Endothelial cell of umbilical vein (primary cell): ENCODE results near the gene ABCA3. TPM values are rescaled to one million over a fixed set of nuclear protein-coding genes. Genes with fewer than 3 reads are reported as not detected.
"Not testable (repeated sequence)": the region's sequence is repeated elsewhere in the genome, so short reads cannot be mapped to it uniquely, and the experiment has no call there.

Experiments used
- BruUV-seq: library from RNA; stranded (reverse); fragments of 400-500 nt; replicated peaks from 2 replicates; lab custom pipeline; 2021; lab: Mats Ljungman, UMichigan
- CTCF ChIA-PET: fragments of 300-600, 350-600 bp; sonication (Branson Sonifier 250); formaldehyde crosslinking; loops from one replicate; lab custom pipeline; 2021; ENCODE audit warnings: antibody characterized with exemption, inconsistent platforms; lab: Charles Lee
- POLR2A ChIA-PET: fragments of 300-600, 350-600 bp; sonication (Branson Sonifier 250); formaldehyde crosslinking; loops from one replicate; lab custom pipeline; 2021; ENCODE audit warnings: antibody characterized with exemption, inconsistent platforms; lab: Charles Lee
- DNase-seq: peaks from one replicate; pipeline ENCODE4 v3.0.0-alpha.2; 2011; ENCODE audit warnings: low read depth, low spot score
- FAIRE-seq: peaks from 2 replicates; lab custom pipeline; 2011; peaks lifted over from hg19 to GRCh38; lab: Jason Lieb, UNC
- H2AFZ ChIP-seq: 2 replicates; pipeline ENCODE4 v1.6.0; 2012; ENCODE audit warnings: low read depth, low read length, control low read depth, inconsistent platforms
- H3K27ac ChIP-seq: 2 replicates; pipeline ENCODE4 v1.5.1; 2011; ENCODE audit warnings: low read depth, mild to moderate bottlenecking, control low read depth, low read length, moderate library complexity; ENCODE audit not compliant: insufficient read depth
- H3K27me3 ChIP-seq, 2 experiments: 2 replicates each; pipeline versions ENCODE4 v1.6.0 to v1.6.1; 2011; ENCODE audit warnings: low read length in 2 of 2, mixed read lengths in 1 of 2; ENCODE audit not compliant: control insufficient read depth in 2 of 2, insufficient read depth in 2 of 2
- H3K36me3 ChIP-seq, 2 experiments: 2 replicates in 1 of 2; 3 replicates in 1 of 2; pipeline ENCODE4 v1.5.1; 2011; ENCODE audit warnings: low read length in 2 of 2, mild to moderate bottlenecking in 1 of 2, moderate library complexity in 1 of 2; ENCODE audit not compliant: control insufficient read depth in 2 of 2, insufficient read depth in 2 of 2; ENCODE audit errors: extremely low read depth in 1 of 2
- H3K4me1 ChIP-seq: 3 replicates; pipeline ENCODE4 v1.5.1; 2011; ENCODE audit warnings: mild to moderate bottlenecking, low read length; ENCODE audit not compliant: control insufficient read depth, insufficient read depth; ENCODE audit errors: extremely low read depth
- H3K4me2 ChIP-seq: 2 replicates; pipeline ENCODE4 v1.6.1; 2011; ENCODE audit warnings: low read length, control low read depth, mixed read lengths; ENCODE audit not compliant: insufficient read depth
- H3K4me3 ChIP-seq, 3 experiments: fragments of 200-600 bp in 1 of 3; sonication (generic), shearing (Covaris generic) in 1 of 3; replicated peaks in 1 of 3; 2 replicates each; pipeline ENCODE4 v1.5.1; 2011 to 2016; ENCODE audit warnings: control low read depth in 3 of 3, low read length in 3 of 3, mild to moderate bottlenecking in 2 of 3, inconsistent platforms in 1 of 3, low read depth in 1 of 3, moderate library complexity in 1 of 3; ENCODE audit not compliant: insufficient read depth in 1 of 3
- H3K79me2 ChIP-seq: 2 replicates; pipeline ENCODE4 v1.6.0; 2012; ENCODE audit warnings: low read length, inconsistent platforms; ENCODE audit not compliant: control insufficient read depth, insufficient read depth
- H3K9ac ChIP-seq: replicated peaks from 2 replicates; pipeline ENCODE3; 2011; ENCODE audit warnings: low read length, control low read depth; ENCODE audit not compliant: insufficient read depth; ENCODE audit errors: extremely low read depth
- H3K9me1 ChIP-seq: replicated peaks from 3 replicates; pipeline ENCODE4 v1.6.0; 2011; ENCODE audit warnings: mild to moderate bottlenecking, low read length; ENCODE audit not compliant: control insufficient read depth, insufficient read depth; ENCODE audit errors: extremely low read depth
- H3K9me3 ChIP-seq: replicated peaks from 2 replicates; pipeline ENCODE4 v1.5.1; 2012; ENCODE audit warnings: low read length, inconsistent platforms; ENCODE audit not compliant: control insufficient read depth, insufficient read depth
- H4K20me1 ChIP-seq: replicated peaks from 2 replicates; pipeline ENCODE3; 2011; ENCODE audit warnings: mild to moderate bottlenecking, low read length; ENCODE audit not compliant: control insufficient read depth, insufficient read depth; ENCODE audit errors: extremely low read depth
- dilution Hi-C: fragments of 300-500 bp; cut with MboI; formaldehyde crosslinking; loops from one replicate; pipeline ENCODE4 v1.15.0; 2019; ENCODE audit warnings: low sequenced_read_pairs; ENCODE audit not compliant: extremely low pct_ligation_motif_present
- intact Hi-C: fragments of 100-400 bp; cut with micrococcal nuclease; formaldehyde crosslinking; loops from one replicate; pipeline ENCODE4 v1.10.0; 2022
- polyA plus RNA-seq, 4 experiments: library from polyadenylated mRNA; depleted of rRNA in 3 of 4; stranded (reverse) in 3 of 4; unstranded in 1 of 4; fragments of >200 nt; gene quantifications; 2 replicates each; pipeline versions ENCODE4 v1.2.1 to v1.2.3, GENCODE V29; 2011 to 2012; ENCODE audit warnings: missing spikeins in 1 of 4
- total RNA-seq: library from RNA; stranded (reverse); gene quantifications from 2 replicates; pipeline ENCODE4 v1.2.3, GENCODE V29; 2021

ABCA3 gene
- total and polyA plus RNA-seq, 2 donors (not counting 3 experiments of a cell fraction or from before 2014, with no cell fraction given): 13.5 to 36.0 TPM

DNA sequence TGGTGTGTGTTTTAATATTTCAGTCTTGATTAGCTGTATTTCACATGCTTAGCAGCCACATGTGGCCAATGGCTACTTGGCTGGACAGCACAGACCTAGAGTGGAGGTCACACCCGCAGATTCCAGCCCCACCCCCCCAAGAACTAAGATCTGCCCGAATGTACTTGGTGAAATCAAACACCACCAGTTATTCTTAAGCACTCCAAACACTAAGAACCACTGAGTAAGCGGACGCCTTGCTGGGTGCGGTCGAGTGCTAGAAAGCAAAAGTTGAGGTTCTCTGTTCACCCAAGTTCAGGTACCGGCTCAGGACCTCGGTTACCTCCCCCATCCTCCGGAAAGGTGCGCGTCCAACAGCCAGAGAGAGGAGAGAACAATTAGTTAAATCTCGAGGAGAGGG, 73.6 kb downstream of the ABCA3 start:
- H2AFZ ChIP-seq, H3K9me3 ChIP-seq, intact Hi-C loops, H3K9me1 ChIP-seq, CTCF ChIA-PET, H3K27me3 ChIP-seq, POLR2A ChIA-PET, dilution Hi-C loops, H3K4me1 ChIP-seq: not testable (repeated sequence)
- BruUV-seq: TSS peak; percentile 29
- DNase-seq: peak; percentile 7
- Histone ChIP-seq H4K20me1 (peaks cover 10% of the 10 kb centered on the region), H3K4me2 (peak overlapping the region; percentile 85), H3K79me2 (peaks cover 58% of the 10 kb centered on the region), H3K9ac (peak overlapping the region; percentile 40), H3K4me3 (peak overlapping the region; percentile 16 to 73 (median 44)), H3K36me3 (peaks cover 13 to 19% of the 10 kb centered on the region in 2 experiments), H3K27ac (peak overlapping the region; percentile 78)
- peak; percentile 90 for FAIRE-seq

DNA sequence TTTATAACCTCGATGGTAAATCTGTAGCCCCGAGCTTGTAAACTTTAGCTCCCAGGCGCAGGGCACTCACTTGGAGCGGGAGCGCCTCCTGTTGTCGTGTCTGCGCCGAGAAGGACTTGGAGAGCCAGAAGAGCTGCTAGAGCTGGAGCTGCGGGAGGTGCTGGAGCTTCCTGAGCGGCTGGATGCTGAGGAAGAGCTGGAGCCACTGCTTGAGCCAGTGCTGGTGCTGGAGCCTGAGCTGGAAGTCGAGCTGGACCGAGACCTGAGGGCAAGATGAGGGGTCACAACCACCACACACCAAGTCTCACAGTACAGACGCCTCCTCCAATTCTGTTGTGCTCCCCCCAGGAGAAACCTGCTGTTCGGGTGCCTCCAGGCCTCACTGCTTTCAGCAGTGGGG, 77.5 kb downstream of the ABCA3 start:
- intact Hi-C loops, BruUV-seq, POLR2A ChIA-PET, DNase-seq, H3K27ac ChIP-seq, H2AFZ ChIP-seq, FAIRE-seq, H3K27me3 ChIP-seq, H3K9ac ChIP-seq, H3K4me2 ChIP-seq, H3K4me1 ChIP-seq, H3K9me1 ChIP-seq, H3K9me3 ChIP-seq, H3K4me3 ChIP-seq, dilution Hi-C loops: not testable (repeated sequence)
- Histone ChIP-seq H4K20me1 (peaks cover 10% of the 10 kb centered on the region), H3K79me2 (peaks cover 72% of the 10 kb centered on the region), H3K36me3 (peaks cover 25 to 27% of the 10 kb centered on the region in 2 experiments)
- CTCF ChIA-PET: interaction anchor here (1.0 to 2.4 kb wide), 3 partner anchors 12 to 123 kb away, joined by 4 to 7 read pairs (median 5); partner anchors contain the start of gene ECI1
